Ishikawa (cell line): Measurements from ENCODE around the gene RNASET2.

Experiments used
- CEBPB ChIP-seq: IDR thresholded peaks from 2 replicates; pipeline ENCODE4 v1.6.1; 2012
- EGR1 ChIP-seq: IDR thresholded peaks from 2 replicates; pipeline ENCODE4 v1.6.1; 2012
- EP300 ChIP-seq: IDR thresholded peaks from 2 replicates; pipeline ENCODE4 v1.6.1; 2012; ENCODE audit warnings: borderline replicate concordance
- FOXM1 ChIP-seq: IDR thresholded peaks from 2 replicates; pipeline ENCODE4 v1.6.1; 2012; ENCODE audit warnings: low read depth, borderline replicate concordance
- NFIC ChIP-seq: IDR thresholded peaks from 2 replicates; pipeline ENCODE4 v1.6.1; 2012
- RAD21 ChIP-seq: IDR thresholded peaks from 2 replicates; pipeline ENCODE4 v1.6.1; 2012; ENCODE audit warnings: low read depth
- TAF1 ChIP-seq: IDR thresholded peaks from 2 replicates; pipeline ENCODE4 v1.6.1; 2012; ENCODE audit warnings: low read depth, mild to moderate bottlenecking
- TCF12 ChIP-seq: IDR thresholded peaks from 2 replicates; pipeline ENCODE4 v1.6.1; 2012; ENCODE audit warnings: low read depth
- TEAD4 ChIP-seq: IDR thresholded peaks from 2 replicates; pipeline ENCODE4 v1.6.1; 2012
- YY1 ChIP-seq: IDR thresholded peaks from 2 replicates; pipeline ENCODE4 v1.6.1; 2012; ENCODE audit warnings: low read depth
- TF ChIP-seq, protein P1 (sequence below): IDR thresholded peaks from 2 replicates; pipeline ENCODE4 v1.6.1; 2012
- TF ChIP-seq, protein P2 (sequence below): IDR thresholded peaks from 2 replicates; pipeline ENCODE4 v1.6.1; 2012; ENCODE audit warnings: low read depth, mild to moderate bottlenecking
- TF ChIP-seq, protein P3 (sequence below): IDR thresholded peaks from 2 replicates; pipeline ENCODE4 v1.6.1; 2012

DNA sequence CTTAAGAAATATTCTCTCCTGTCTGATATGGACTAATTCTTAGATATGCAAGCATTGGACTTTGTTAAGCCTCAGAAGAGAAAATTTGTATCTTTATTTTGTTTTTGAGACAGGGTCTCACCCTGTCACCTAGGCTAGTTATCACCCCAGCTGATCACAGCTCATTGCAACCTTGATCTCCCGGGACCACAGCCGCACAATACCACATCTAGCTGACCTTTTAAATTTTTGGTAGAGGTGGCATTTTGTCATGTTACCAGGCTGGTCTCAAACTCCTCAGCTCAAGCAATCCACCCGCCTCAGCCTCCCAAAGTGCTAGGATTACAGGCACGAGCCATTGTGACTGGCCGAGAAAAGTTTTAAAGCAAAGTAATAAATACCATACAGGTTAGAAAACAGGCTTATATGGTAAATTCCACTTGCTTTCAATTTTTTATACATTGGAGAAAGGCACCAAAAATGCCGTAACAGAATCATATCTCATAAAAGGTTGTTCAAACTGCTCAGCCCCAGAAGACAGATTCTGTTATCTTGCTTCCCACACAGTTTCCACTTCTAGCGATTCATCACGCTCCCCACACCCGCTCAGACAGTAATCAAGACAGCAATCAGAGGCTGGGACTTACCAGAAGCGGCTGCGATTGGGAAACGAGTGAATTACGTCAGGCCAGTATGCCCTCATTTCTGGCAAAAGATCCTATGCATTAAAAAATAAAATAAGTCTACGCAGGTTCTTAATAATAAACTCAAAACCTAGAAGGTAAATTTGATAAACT, 13.8 kb downstream of the RNASET2 start:
- TF ChIP-seq TAF1 (no peak), YY1 (no peak), NFIC (no peak), CEBPB (no peak), FOXM1 (no peak), TEAD4 (no peak), RAD21 (no peak), EP300 (no peak), EGR1 (no peak), TCF12 (no peak)
- TF ChIP-seq, protein P1, sequence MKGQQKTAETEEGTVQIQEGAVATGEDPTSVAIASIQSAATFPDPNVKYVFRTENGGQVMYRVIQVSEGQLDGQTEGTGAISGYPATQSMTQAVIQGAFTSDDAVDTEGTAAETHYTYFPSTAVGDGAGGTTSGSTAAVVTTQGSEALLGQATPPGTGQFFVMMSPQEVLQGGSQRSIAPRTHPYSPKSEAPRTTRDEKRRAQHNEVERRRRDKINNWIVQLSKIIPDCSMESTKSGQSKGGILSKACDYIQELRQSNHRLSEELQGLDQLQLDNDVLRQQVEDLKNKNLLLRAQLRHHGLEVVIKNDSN = no peak
- TF ChIP-seq, protein P2, sequence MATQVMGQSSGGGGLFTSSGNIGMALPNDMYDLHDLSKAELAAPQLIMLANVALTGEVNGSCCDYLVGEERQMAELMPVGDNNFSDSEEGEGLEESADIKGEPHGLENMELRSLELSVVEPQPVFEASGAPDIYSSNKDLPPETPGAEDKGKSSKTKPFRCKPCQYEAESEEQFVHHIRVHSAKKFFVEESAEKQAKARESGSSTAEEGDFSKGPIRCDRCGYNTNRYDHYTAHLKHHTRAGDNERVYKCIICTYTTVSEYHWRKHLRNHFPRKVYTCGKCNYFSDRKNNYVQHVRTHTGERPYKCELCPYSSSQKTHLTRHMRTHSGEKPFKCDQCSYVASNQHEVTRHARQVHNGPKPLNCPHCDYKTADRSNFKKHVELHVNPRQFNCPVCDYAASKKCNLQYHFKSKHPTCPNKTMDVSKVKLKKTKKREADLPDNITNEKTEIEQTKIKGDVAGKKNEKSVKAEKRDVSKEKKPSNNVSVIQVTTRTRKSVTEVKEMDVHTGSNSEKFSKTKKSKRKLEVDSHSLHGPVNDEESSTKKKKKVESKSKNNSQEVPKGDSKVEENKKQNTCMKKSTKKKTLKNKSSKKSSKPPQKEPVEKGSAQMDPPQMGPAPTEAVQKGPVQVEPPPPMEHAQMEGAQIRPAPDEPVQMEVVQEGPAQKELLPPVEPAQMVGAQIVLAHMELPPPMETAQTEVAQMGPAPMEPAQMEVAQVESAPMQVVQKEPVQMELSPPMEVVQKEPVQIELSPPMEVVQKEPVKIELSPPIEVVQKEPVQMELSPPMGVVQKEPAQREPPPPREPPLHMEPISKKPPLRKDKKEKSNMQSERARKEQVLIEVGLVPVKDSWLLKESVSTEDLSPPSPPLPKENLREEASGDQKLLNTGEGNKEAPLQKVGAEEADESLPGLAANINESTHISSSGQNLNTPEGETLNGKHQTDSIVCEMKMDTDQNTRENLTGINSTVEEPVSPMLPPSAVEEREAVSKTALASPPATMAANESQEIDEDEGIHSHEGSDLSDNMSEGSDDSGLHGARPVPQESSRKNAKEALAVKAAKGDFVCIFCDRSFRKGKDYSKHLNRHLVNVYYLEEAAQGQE = no peak
- TF ChIP-seq, protein P3, sequence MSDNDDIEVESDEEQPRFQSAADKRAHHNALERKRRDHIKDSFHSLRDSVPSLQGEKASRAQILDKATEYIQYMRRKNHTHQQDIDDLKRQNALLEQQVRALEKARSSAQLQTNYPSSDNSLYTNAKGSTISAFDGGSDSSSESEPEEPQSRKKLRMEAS = no peak
